DND-41 (cell line): ENCODE data around the gene SHROOM2.

ENCODE experiments used
- ATAC-seq: fragments of 200-7000 bp; cut with Tn5 transposase; 3 replicates; pipeline ENCODE4 v1.9.1; 2021; ENCODE audit warnings: low read depth; ENCODE audit not compliant: insufficient read depth
- DNase-seq: peaks from one replicate; pipeline ENCODE4 v3.0.0-alpha.2; 2020
- H2AFZ ChIP-seq: 2 replicates; pipeline ENCODE4 v1.6.0; 2012; ENCODE audit warnings: low read depth, low read length
- H3K27ac ChIP-seq: 2 replicates; pipeline ENCODE4 v1.5.1; 2012; ENCODE audit warnings: low read length, inconsistent platforms
- H3K27me3 ChIP-seq: fragments of 200-600 bp; sonication (generic); 2 replicates; pipeline ENCODE4 v1.6.0; 2012; ENCODE audit warnings: low read length, mild to moderate bottlenecking, inconsistent platforms; ENCODE audit not compliant: insufficient read depth, poor library complexity
- H3K36me3 ChIP-seq: 2 replicates; pipeline ENCODE4 v1.5.1; 2012; ENCODE audit warnings: low read length, inconsistent platforms; ENCODE audit not compliant: insufficient read depth
- H3K4me1 ChIP-seq: 2 replicates; pipeline ENCODE4 v1.5.1; 2012; ENCODE audit warnings: mild to moderate bottlenecking, low read length; ENCODE audit not compliant: insufficient read depth
- H3K4me2 ChIP-seq: 2 replicates; pipeline ENCODE4 v1.6.0; 2012; ENCODE audit warnings: mild to moderate bottlenecking, moderate library complexity, low read length, inconsistent platforms; ENCODE audit not compliant: insufficient read depth
- H3K4me3 ChIP-seq, 2 experiments: fragments of 200-600 bp in 1 of 2; shearing (Covaris generic) in 1 of 2; 2 replicates each; pipeline ENCODE4 v1.5.1; 2012 to 2016; ENCODE audit warnings: inconsistent platforms in 2 of 2, low read length in 2 of 2, mild to moderate bottlenecking in 2 of 2, low read depth in 1 of 2, moderate library complexity in 1 of 2
- H3K79me2 ChIP-seq: 2 replicates; pipeline ENCODE4 v1.6.0; 2012; ENCODE audit warnings: low read length, inconsistent platforms; ENCODE audit not compliant: insufficient read depth
- H3K9ac ChIP-seq: 2 replicates; pipeline ENCODE4 v1.6.0; 2012; ENCODE audit warnings: low read depth, mild to moderate bottlenecking, inconsistent platforms, low read length, moderate library complexity
- H3K9me3 ChIP-seq: 2 replicates; pipeline ENCODE4 v1.5.1; 2012; ENCODE audit warnings: low read length, moderate library complexity, mild to moderate bottlenecking, inconsistent platforms; ENCODE audit not compliant: insufficient read depth, severe bottlenecking
- H4K20me1 ChIP-seq: 2 replicates; pipeline ENCODE4 v1.6.0; 2012; ENCODE audit warnings: low read length; ENCODE audit not compliant: insufficient read depth
- CTCF ChIP-seq: IDR thresholded peaks from 2 replicates; pipeline ENCODE4 v1.5.1; 2012; ENCODE audit warnings: borderline replicate concordance, low read length, moderate library complexity, mild to moderate bottlenecking; ENCODE audit not compliant: poor library complexity, severe bottlenecking; ENCODE audit errors: extremely low read depth
- EZH2 ChIP-seq: IDR thresholded peaks from 3 replicates; pipeline ENCODE4 v1.6.1; 2012; ENCODE audit warnings: borderline replicate concordance, low read depth, mild to moderate bottlenecking, moderate library complexity, low read length, inconsistent platforms; ENCODE audit not compliant: severe bottlenecking

SHROOM2 gene

GRCh38 chrX:9997041-9997440 is 210.8 kb downstream of the SHROOM2 start:
- no peak for TF ChIP-seq CTCF
- TF ChIP-seq EZH2: no peak
- H4K20me1 ChIP-seq: no peaks in the 10 kb centered on the region
- H3K79me2 ChIP-seq: no peaks in the 10 kb centered on the region
- H3K36me3 ChIP-seq: no peaks in the 10 kb centered on the region
- no peak overlapping the region for H3K9ac ChIP-seq
- ATAC-seq (no peak), DNase-seq (no peak)
- no peak overlapping the region for H2AFZ ChIP-seq
- H3K4me3 ChIP-seq: no peak overlapping the region
- H3K9me3 ChIP-seq: no peaks in the 10 kb centered on the region
- H3K27ac ChIP-seq: no peak overlapping the region
- no peak overlapping the region for H3K4me2 ChIP-seq
- H3K4me1 ChIP-seq: no peaks in the 10 kb centered on the region
- H3K27me3 ChIP-seq: no peaks in the 10 kb centered on the region

- Histone ChIP-seq H3K36me3 (no peaks in the 10 kb centered on the region), H3K27ac (no peak overlapping the region), H2AFZ (no peak overlapping the region), H3K9me3 (no peaks in the 10 kb centered on the region), H3K9ac (no peak overlapping the region), H3K4me2 (no peak overlapping the region), H3K27me3 (no peaks in the 10 kb centered on the region), H4K20me1 (no peaks in the 10 kb centered on the region), H3K4me1 (no peaks in the 10 kb centered on the region), H3K4me3 (no peak overlapping the region), H3K79me2 (no peaks in the 10 kb centered on the region)
- DNase-seq: no peak
- TF ChIP-seq EZH2: no peak
- no peak for TF ChIP-seq CTCF
- ATAC-seq: no peak
These were observed 211.3 kb downstream of the SHROOM2 start for GRCh38 chrX:9997524-9997923.
